Smooth muscle cell (in vitro differentiated cells): ENCODE data around the gene EML4. TPM values are rescaled to one million over a fixed set of nuclear protein-coding genes. Genes with fewer than 3 reads are reported as not detected.

Experiments used
- DNase-seq: peaks from one replicate; lab custom pipeline; 2025; ENCODE audit not compliant: unreplicated experiment; lab: John Stamatoyannopoulos, UW
- H2AFZ ChIP-seq: fragments of 200-600 bp; sonication (generic); 2 replicates; pipeline ENCODE4 v1.6.0; 2016; ENCODE audit warnings: antibody characterized with exemption, low read depth, mild to moderate bottlenecking
- H3F3A ChIP-seq: fragments of 200-600 bp; sonication (generic); 2 replicates; pipeline ENCODE4 v1.6.0; 2017; ENCODE audit warnings: antibody characterized with exemption, low read depth
- H3K27ac ChIP-seq: fragments of 200-600 bp; sonication (generic); 2 replicates; pipeline ENCODE4 v1.5.1; 2016; ENCODE audit warnings: low read depth, mild to moderate bottlenecking
- H3K27me3 ChIP-seq: fragments of 200-600 bp; sonication (generic); 2 replicates; pipeline ENCODE4 v1.6.1; 2016; ENCODE audit warnings: low read depth, mild to moderate bottlenecking
- H3K36me3 ChIP-seq: fragments of 200-600 bp; sonication (generic); 2 replicates; pipeline ENCODE4 v1.5.1; 2016; ENCODE audit warnings: low read depth
- H3K4me1 ChIP-seq: fragments of 200-600 bp; sonication (generic); 2 replicates; pipeline ENCODE4 v1.5.1; 2016; ENCODE audit warnings: low read depth
- H3K4me2 ChIP-seq: fragments of 200-600 bp; sonication (generic); 2 replicates; pipeline ENCODE4 v1.6.0; 2016; ENCODE audit warnings: mild to moderate bottlenecking
- H3K4me3 ChIP-seq: fragments of 200-600 bp; sonication (generic); 2 replicates; pipeline ENCODE4 v1.5.1; 2016; ENCODE audit warnings: mild to moderate bottlenecking
- H3K79me2 ChIP-seq: fragments of 200-600 bp; sonication (generic); 2 replicates; pipeline ENCODE4 v1.6.0; 2016; ENCODE audit warnings: low read depth, mild to moderate bottlenecking
- H3K9ac ChIP-seq: fragments of 200-600 bp; sonication (generic); 2 replicates; pipeline ENCODE4 v1.6.0; 2016; ENCODE audit warnings: low read depth
- H3K9me3 ChIP-seq: fragments of 200-600 bp; sonication (generic); replicated peaks from 2 replicates; pipeline ENCODE4 v1.5.1; 2016; ENCODE audit warnings: low read depth
- H4K20me1 ChIP-seq: fragments of 200-600 bp; sonication (generic); 2 replicates; pipeline ENCODE4 v1.6.0; 2016; ENCODE audit warnings: low read depth
- CTCF ChIP-seq: fragments of 200-600 bp; sonication (generic); IDR thresholded peaks from 2 replicates; pipeline ENCODE4 v1.5.1; 2017; ENCODE audit warnings: borderline replicate concordance, mild to moderate bottlenecking, antibody characterized with exemption; ENCODE audit not compliant: insufficient read depth, poor library complexity, severe bottlenecking
- WGBS: methylation state at CpG from one replicate; pipeline ENCODE4 v1.1.7; 2016; ENCODE audit warnings: low lambda C conversion rate; 5-methylcytosine and 5-hydroxymethylcytosine counted together
- polyA plus RNA-seq: library from polyadenylated mRNA; unstranded; fragments of >200 nt; fragmentation: Nextera tagmentation; extraction: Ambion mirVana; gene quantifications from 2 replicates; pipeline ENCODE4 v1.2.1, GENCODE V29; 2016
- total RNA-seq: library from RNA; depleted of rRNA; stranded (reverse); fragments of >200 nt; gene quantifications from 2 replicates; pipeline ENCODE4 v1.2.3, GENCODE V29; 2014

Gene EML4
- total and polyA plus RNA-seq, 2 experiments from 2014 or later = 33.6 to 46.2 TPM

GRCh38 chr2:42312106-42312505 is 143.0 kb downstream of the EML4 start:
- no peaks in the 10 kb centered on the region for H3K27me3 ChIP-seq
- H3K4me3 ChIP-seq = no peak overlapping the region
- no peak overlapping the region for H3K9ac ChIP-seq
- 87% methylated on average over 4 of the region's 4 CpGs for WGBS
- H3K4me2 ChIP-seq = no peak overlapping the region
- H4K20me1 ChIP-seq = no peaks in the 10 kb centered on the region
- no peaks in the 10 kb centered on the region for H3K4me1 ChIP-seq
- no peaks in the 10 kb centered on the region for H3F3A ChIP-seq
- no peaks in the 10 kb centered on the region for H3K79me2 ChIP-seq
- no peak overlapping the region for H2AFZ ChIP-seq
- H3K36me3 ChIP-seq = peaks cover 9% of the 10 kb centered on the region
- no peak for TF ChIP-seq CTCF
- DNase-seq = no peak
- no peaks in the 10 kb centered on the region for H3K9me3 ChIP-seq
- H3K27ac ChIP-seq = no peak overlapping the region

GRCh38 chr2:42314892-42315468 is 145.8 kb downstream of the EML4 start:
- WGBS = 85% methylated on average over 3 of the region's 3 CpGs
- Histone ChIP-seq H3K4me1 (no peaks in the 10 kb centered on the region), H3K36me3 (peaks cover 9% of the 10 kb centered on the region), H3K27ac (peak overlapping the region; percentile 76), H3F3A (no peaks in the 10 kb centered on the region), H3K79me2 (no peaks in the 10 kb centered on the region), H3K4me3 (no peak overlapping the region), H3K27me3 (no peaks in the 10 kb centered on the region), H4K20me1 (no peaks in the 10 kb centered on the region), H2AFZ (no peak overlapping the region), H3K4me2 (peak overlapping the region; percentile 48), H3K9ac (no peak overlapping the region), H3K9me3 (no peaks in the 10 kb centered on the region)
- no peak for DNase-seq
- TF ChIP-seq CTCF = no peak

GRCh38 chr2:42315844-42316470 is 146.8 kb downstream of the EML4 start:
- peak overlapping the region; percentile 76 for H3K27ac ChIP-seq
- DNase-seq = no peak
- 97% methylated on average over 6 of the region's 6 CpGs for WGBS
- no peaks in the 10 kb centered on the region for H3K9me3 ChIP-seq
- no peak overlapping the region for H2AFZ ChIP-seq
- no peaks in the 10 kb centered on the region for H3K79me2 ChIP-seq
- no peaks in the 10 kb centered on the region for H3K4me1 ChIP-seq
- H4K20me1 ChIP-seq = no peaks in the 10 kb centered on the region
- no peaks in the 10 kb centered on the region for H3F3A ChIP-seq
- no peak overlapping the region for H3K4me3 ChIP-seq
- no peaks in the 10 kb centered on the region for H3K27me3 ChIP-seq
- H3K4me2 ChIP-seq = no peak overlapping the region
- TF ChIP-seq CTCF = no peak
- H3K9ac ChIP-seq = no peak overlapping the region
- peaks cover 9% of the 10 kb centered on the region for H3K36me3 ChIP-seq

GRCh38 chr2:42316910-42317309 is 147.8 kb downstream of the EML4 start:
- 76% methylated on average over 3 of the region's 3 CpGs for WGBS
- H3F3A ChIP-seq = no peaks in the 10 kb centered on the region
- no peaks in the 10 kb centered on the region for H3K4me1 ChIP-seq
- DNase-seq = no peak
- H3K27ac ChIP-seq = no peak overlapping the region
- no peak overlapping the region for H3K4me3 ChIP-seq
- H3K79me2 ChIP-seq = no peaks in the 10 kb centered on the region
- no peaks in the 10 kb centered on the region for H3K27me3 ChIP-seq
- no peak for TF ChIP-seq CTCF
- H4K20me1 ChIP-seq = no peaks in the 10 kb centered on the region
- H2AFZ ChIP-seq = no peak overlapping the region
- no peak overlapping the region for H3K4me2 ChIP-seq
- peaks cover 9% of the 10 kb centered on the region for H3K36me3 ChIP-seq
- H3K9ac ChIP-seq = no peak overlapping the region
- H3K9me3 ChIP-seq = no peaks in the 10 kb centered on the region
